ENCODE results near the gene RAB22A. TPM values are rescaled to one million over a fixed set of nuclear protein-coding genes. Genes with fewer than 3 reads are reported as not detected.

Gene RAB22A
- total RNA-seq, 1 experiment from 2014 or later: 9.9 TPM

- H3K9me3 ChIP-seq (ENCODE audit: control insufficient read depth in 1 of 2, insufficient read depth in 1 of 2, low read depth in 1 of 2, low read length in 2 of 2): no peaks in the 10 kb centered on the region
- H3K27ac ChIP-seq (ENCODE audit: low read depth, low read length): no peak overlapping the region
- H3K27me3 ChIP-seq (ENCODE audit: insufficient read depth, low read length): no peaks in the 10 kb centered on the region
- TF ChIP-seq RAD21 (IDR thresholded peaks at IDR 0.05; ENCODE audit: low read depth) (no peak), ATF3 (IDR thresholded peaks at IDR 0.05) (no peak), EGR1 (IDR thresholded peaks at IDR 0.05; ENCODE audit: low read depth) (no peak), YY1 (IDR thresholded peaks at IDR 0.05; ENCODE audit: extremely low read depth, insufficient replicate concordance, low read depth, low read length) (no peak), TCF7L2 (IDR thresholded peaks at IDR 0.05; ENCODE audit: borderline replicate concordance, extremely low read depth, insufficient read depth, insufficient read length) (no peak), POLR2A (IDR thresholded peaks at IDR 0.05; ENCODE audit: borderline replicate concordance, extremely low read depth, insufficient read depth, insufficient read length) (no peak)
- H3K36me3 ChIP-seq (ENCODE audit: control insufficient read depth in 1 of 2, insufficient read depth in 2 of 2, low read length in 2 of 2): peaks cover 3 to 7% of the 10 kb centered on the region in 2 experiments; a peak in 1 of 4 replicates
- H4K20me1 ChIP-seq (ENCODE audit: insufficient read depth): no peaks in the 10 kb centered on the region
- H3K4me3 ChIP-seq (replicated peaks in 1 of 2; ENCODE audit: low read depth in 1 of 2, low read length in 2 of 2): no peak overlapping the region
- RAD21 ChIA-PET (ENCODE audit: low non-redundant PET in 1 of 2, low total read pairs in 2 of 2, uncharacterized antibody in 2 of 2, unreplicated experiment in 2 of 2): no interaction called here
- peaks cover 4 to 17% of the 10 kb centered on the region in 2 experiments; a peak in 2 of 4 replicates for H3K4me1 ChIP-seq (ENCODE audit: control insufficient read depth in 1 of 2, insufficient read depth in 2 of 2, low read length in 2 of 2)
- no peak overlapping the region for H2AFZ ChIP-seq (ENCODE audit: low read depth, low read length, poor library complexity, severe bottlenecking)
- no peak overlapping the region for H3K9ac ChIP-seq (ENCODE audit: low read length)
- no peak overlapping the region for H3K4me2 ChIP-seq (ENCODE audit: low read length)
- BruUV-seq (replicated peaks): no TSS peak
- POLR2A ChIA-PET: interaction anchor here (0.9 kb wide), 1 partner anchor 12 kb away, joined by 3 read pairs; no protein-coding TSS in a partner anchor
- CTCF ChIA-PET: no interaction called here
- peaks cover 25% of the 10 kb centered on the region for H3K79me2 ChIP-seq (ENCODE audit: insufficient read depth, low read length)
- no peak for ATAC-seq
- intact Hi-C loops (cut with micrococcal nuclease): no loop called here
- DNase-seq (ENCODE audit: low read depth, low spot score): no peak
- no peaks in the 10 kb centered on the region for H3K9me2 ChIP-seq (ENCODE audit: insufficient read depth)
Observed at GRCh38 chr20:58312836-58313235, 3.3 kb downstream of the RAB22A start.

- Histone ChIP-seq H3K4me3 (replicated peaks in 1 of 2; ENCODE audit: low read depth in 1 of 2, low read length in 2 of 2) (no peak overlapping the region), H3K9ac (ENCODE audit: low read length) (no peak overlapping the region), H3K27me3 (ENCODE audit: insufficient read depth, low read length) (no peaks in the 10 kb centered on the region), H4K20me1 (ENCODE audit: insufficient read depth) (no peaks in the 10 kb centered on the region), H3K9me3 (ENCODE audit: control insufficient read depth in 1 of 2, insufficient read depth in 1 of 2, low read depth in 1 of 2, low read length in 2 of 2) (no peaks in the 10 kb centered on the region), H3K36me3 (ENCODE audit: control insufficient read depth in 1 of 2, insufficient read depth in 2 of 2, low read length in 2 of 2) (peaks cover 6 to 7% of the 10 kb centered on the region in 2 experiments; a peak in 2 of 4 replicates), H2AFZ (ENCODE audit: low read depth, low read length, poor library complexity, severe bottlenecking) (no peak overlapping the region), H3K4me1 (ENCODE audit: control insufficient read depth in 1 of 2, insufficient read depth in 2 of 2, low read length in 2 of 2) (peaks cover 4 to 15% of the 10 kb centered on the region in 2 experiments; a peak in 2 of 4 replicates), H3K4me2 (ENCODE audit: low read length) (no peak overlapping the region), H3K79me2 (ENCODE audit: insufficient read depth, low read length) (peaks cover 27% of the 10 kb centered on the region), H3K9me2 (ENCODE audit: insufficient read depth) (no peaks in the 10 kb centered on the region), H3K27ac (ENCODE audit: low read depth, low read length) (no peak overlapping the region)
- no TSS peak for BruUV-seq (replicated peaks)
- intact Hi-C loops (cut with micrococcal nuclease): no loop called here
- CTCF ChIA-PET: no interaction called here
- POLR2A ChIA-PET: interaction anchor here (0.9 kb wide), 1 partner anchor 11 kb away, joined by 3 read pairs; no protein-coding TSS in a partner anchor
- DNase-seq (ENCODE audit: low read depth, low spot score) (no peak), ATAC-seq (no peak)
- RAD21 ChIA-PET (ENCODE audit: low non-redundant PET in 1 of 2, low total read pairs in 2 of 2, uncharacterized antibody in 2 of 2, unreplicated experiment in 2 of 2): no interaction called here
- TF ChIP-seq ZNF274 (IDR thresholded peaks at IDR 0.05; ENCODE audit: low read depth, low read length) (no peak), JUND (IDR thresholded peaks at IDR 0.05) (no peak), REST (IDR thresholded peaks at IDR 0.05; ENCODE audit: low read depth) (no peak), SP1 (IDR thresholded peaks at IDR 0.05; ENCODE audit: low read depth) (no peak), EZH2phosphoT487 (IDR thresholded peaks at IDR 0.05; ENCODE audit: borderline replicate concordance) (no peak), ZBTB33 (IDR thresholded peaks at IDR 0.05; ENCODE audit: extremely low read depth, insufficient replicate concordance, low read length) (no peak), ELF1 (IDR thresholded peaks at IDR 0.05; ENCODE audit: borderline replicate concordance, low read depth) (no peak), MAX (IDR thresholded peaks at IDR 0.05) (no peak)
Observed at GRCh38 chr20:58313396-58313795, 3.9 kb downstream of the RAB22A start.

All from HCT116 (cell line).